ELR (cell line): ENCODE results near the gene ZBTB7B.

Experiments
- DNase-seq: peaks from one replicate; pipeline ENCODE4 v3.0.0-alpha.2; 2015; ENCODE audit warnings: low read depth

ZBTB7B gene

GRCh38 chr1:155061381-155062150 is 59.0 kb downstream of the ZBTB7B start:
- DNase-seq: peak; percentile 93

- no peak for DNase-seq
Observed at GRCh38 chr1:155062151-155062686, 59.6 kb downstream of the ZBTB7B start.

DNA sequence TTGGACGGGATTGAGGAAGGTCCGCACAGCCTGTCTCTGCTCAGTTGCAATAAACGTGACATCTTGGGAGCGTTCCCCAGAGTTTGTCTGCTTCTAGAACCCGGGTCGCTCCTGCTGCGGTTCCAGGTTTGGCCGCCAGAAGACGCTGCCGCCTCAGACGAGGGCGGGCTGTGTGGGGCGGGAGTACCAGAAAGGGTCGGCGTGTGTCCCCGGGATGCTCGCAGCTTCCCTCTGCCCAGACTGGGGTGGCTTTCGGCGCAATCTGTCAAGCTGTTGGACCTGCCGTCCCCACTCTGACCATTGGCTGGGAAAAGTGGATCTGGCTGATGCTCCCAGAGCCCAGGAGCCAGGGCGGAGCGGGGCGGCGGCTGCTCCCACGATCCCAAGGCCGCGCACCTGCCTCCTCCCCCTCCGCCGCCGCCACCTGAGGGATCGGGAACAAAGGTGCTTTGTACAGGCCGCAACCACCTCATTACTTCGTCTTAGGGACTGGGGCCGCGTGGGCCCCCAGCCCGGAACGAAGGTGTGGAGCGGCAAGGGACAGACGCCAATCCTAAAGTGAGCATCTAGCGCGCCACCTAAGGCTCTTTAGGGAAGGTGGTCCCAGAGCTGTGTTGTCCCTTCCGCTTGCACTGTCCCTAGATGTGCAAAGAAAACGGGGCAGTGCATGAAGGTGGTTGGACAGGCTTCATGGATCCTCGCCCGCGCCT is 60.3 kb downstream of the ZBTB7B start:
- peak; percentile 65 for DNase-seq

DNA sequence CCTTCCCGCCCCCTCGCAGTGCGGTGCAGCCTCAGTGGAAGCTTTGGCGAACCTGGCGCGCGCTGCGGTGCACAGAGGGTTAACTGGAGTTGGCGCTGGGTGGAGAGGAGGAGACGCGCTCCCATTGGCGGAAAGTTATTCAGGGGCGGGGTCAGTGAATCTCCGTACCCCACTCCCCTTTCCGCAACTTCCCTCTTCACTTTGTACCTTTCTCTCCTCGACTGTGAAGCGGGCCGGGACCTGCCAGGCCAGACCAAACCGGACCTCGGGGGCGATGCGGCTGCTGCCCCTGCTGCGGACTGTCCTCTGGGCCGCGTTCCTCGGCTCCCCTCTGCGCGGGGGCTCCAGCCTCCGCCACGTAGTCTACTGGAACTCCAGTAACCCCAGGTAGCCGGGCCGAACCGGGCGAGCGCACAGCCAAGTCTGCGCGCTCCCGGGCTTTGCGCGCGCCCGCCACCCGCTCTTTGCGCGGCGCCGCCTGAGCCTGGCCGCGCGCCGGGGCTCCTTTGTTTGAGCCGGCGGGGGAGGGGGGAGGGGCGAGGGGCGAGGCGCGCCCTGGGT is 61.0 kb downstream of the ZBTB7B start, which contains the start of gene EFNA4:
Gene EFNA4 (plus strand): TSS at position 191 of the 561 bp plus-strand sequence. CDS start 84 bp downstream, at position 275.
- peak; percentile 87 for DNase-seq

DNA sequence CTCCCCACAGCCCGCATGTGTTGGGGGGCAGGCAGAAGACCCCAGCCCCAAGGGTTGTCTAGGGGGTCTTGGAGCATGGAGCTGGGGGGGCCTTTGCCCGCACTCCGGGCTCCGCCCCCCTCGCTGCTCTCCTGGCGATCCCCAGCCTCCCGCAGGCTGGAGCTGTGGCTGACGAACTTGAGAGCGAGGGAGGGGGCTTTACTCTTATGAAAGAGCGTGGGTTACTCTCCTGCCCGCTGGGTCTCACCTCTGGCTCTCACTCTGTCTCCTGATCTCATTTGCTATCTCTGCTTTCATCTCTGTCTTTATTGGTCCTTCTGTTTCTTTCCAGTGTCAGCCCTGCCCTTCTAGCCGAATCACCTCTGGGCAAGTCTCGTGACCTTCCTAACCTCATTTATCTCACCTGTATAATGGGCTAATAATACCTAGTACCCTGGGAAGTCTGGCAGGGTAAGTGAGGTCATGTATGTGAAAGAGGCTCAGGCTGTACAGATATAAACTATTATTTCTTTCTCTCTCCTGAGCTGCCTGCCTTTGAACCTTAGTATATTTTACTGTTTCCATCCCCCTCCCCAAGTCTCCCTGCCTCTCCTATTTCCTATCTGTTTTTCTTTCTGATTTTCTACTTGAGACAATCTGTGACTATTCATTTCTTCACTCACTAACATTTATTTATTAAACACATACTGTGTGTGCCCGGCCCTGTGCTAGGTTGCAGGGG is 61.7 kb downstream of the ZBTB7B start:
- peak; percentile 46 for DNase-seq

GRCh38 chr1:155064832-155065429 is 62.3 kb downstream of the ZBTB7B start:
- DNase-seq: no peak

- no peak for DNase-seq
Observed at GRCh38 chr1:155066777-155067176, 64.2 kb downstream of the ZBTB7B start.
